Esophagus squamous epithelium (tissue), 4 donors: ENCODE results near the gene KBTBD13.

Experiments
- POLR2A ChIP-seq, 4 donors: fragments of 450-650 bp; IDR thresholded peaks; one replicate each; pipeline ENCODE4 v1.6.1; 2017; ENCODE audit warnings: antibody characterized with exemption in 4 of 4, mild to moderate bottlenecking in 4 of 4, moderate library complexity in 3 of 4
- TF ChIP-seq, protein P1 (sequence below), 6 experiments: fragments of 450-650 bp in 4 of 6; fragments of 200-600 bp in 2 of 6; sonication (generic) in 2 of 6; IDR thresholded peaks; one replicate each; pipeline ENCODE4 v1.5.1; 2016 to 2019; ENCODE audit warnings: antibody characterized with exemption in 6 of 6, mild to moderate bottlenecking in 4 of 6, moderate library complexity in 4 of 6

DNA sequence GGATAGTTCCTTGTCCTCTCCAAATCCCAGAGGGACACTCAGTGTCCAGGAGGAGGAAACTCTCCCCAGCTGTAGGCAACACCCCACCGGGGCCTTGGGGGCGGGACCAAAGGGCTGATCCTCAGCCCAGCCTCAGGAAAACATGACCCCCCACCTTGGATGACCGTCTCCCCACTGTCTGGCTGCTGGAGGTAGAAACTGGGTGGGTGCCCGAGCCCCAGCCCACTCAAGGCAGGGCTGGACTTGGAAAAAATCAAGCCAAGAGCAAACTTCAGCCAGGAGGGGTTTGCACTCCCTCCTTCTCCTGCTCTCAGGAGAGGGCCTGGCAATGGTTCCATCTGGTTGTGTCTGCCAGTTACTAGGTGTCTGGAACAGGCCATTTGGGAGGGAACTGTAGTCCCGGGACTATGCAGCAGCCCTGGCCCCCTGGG lies 5.2 kb upstream of the KBTBD13 start:
- TF ChIP-seq, protein P1, sequence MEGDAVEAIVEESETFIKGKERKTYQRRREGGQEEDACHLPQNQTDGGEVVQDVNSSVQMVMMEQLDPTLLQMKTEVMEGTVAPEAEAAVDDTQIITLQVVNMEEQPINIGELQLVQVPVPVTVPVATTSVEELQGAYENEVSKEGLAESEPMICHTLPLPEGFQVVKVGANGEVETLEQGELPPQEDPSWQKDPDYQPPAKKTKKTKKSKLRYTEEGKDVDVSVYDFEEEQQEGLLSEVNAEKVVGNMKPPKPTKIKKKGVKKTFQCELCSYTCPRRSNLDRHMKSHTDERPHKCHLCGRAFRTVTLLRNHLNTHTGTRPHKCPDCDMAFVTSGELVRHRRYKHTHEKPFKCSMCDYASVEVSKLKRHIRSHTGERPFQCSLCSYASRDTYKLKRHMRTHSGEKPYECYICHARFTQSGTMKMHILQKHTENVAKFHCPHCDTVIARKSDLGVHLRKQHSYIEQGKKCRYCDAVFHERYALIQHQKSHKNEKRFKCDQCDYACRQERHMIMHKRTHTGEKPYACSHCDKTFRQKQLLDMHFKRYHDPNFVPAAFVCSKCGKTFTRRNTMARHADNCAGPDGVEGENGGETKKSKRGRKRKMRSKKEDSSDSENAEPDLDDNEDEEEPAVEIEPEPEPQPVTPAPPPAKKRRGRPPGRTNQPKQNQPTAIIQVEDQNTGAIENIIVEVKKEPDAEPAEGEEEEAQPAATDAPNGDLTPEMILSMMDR (IDR thresholded peaks at IDR 0.05), result no peak
- TF ChIP-seq POLR2A (IDR thresholded peaks at IDR 0.05), result no peak
